HG03469 (cell line): ENCODE data around the gene SRSF4.

Experiments
- ATAC-seq: cut with Tn5 transposase; IDR thresholded peaks from one replicate; pipeline ENCODE4 v1.9.1; 2021; ENCODE audit warnings: mild to moderate bottlenecking, moderate library complexity, moderate number of reproducible peaks; ENCODE audit not compliant: unreplicated experiment

The SRSF4 gene

DNA sequence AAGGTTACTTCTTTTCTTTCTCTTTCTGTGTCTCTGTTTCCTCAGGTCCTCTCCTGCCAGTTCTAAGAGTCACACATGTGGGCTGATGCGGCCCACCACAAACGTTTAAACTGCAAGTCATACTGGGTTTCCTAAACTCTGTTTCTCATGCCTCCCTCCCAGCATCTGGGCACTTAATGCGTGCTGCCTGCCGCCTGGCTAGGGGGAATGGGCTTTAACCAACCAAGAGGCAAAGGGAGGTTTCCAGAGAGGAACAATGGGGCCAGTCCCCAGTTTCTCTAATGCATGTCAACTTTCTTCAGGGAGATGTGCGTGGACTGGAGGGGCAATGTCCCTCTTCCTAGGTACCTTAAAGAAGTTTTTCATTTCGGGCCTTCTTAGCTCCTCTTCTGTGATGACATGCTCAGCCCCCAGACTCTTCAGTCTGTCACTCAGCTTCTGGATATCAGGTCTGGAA is 19.9 kb upstream of the SRSF4 start:
- no peak for ATAC-seq

DNA sequence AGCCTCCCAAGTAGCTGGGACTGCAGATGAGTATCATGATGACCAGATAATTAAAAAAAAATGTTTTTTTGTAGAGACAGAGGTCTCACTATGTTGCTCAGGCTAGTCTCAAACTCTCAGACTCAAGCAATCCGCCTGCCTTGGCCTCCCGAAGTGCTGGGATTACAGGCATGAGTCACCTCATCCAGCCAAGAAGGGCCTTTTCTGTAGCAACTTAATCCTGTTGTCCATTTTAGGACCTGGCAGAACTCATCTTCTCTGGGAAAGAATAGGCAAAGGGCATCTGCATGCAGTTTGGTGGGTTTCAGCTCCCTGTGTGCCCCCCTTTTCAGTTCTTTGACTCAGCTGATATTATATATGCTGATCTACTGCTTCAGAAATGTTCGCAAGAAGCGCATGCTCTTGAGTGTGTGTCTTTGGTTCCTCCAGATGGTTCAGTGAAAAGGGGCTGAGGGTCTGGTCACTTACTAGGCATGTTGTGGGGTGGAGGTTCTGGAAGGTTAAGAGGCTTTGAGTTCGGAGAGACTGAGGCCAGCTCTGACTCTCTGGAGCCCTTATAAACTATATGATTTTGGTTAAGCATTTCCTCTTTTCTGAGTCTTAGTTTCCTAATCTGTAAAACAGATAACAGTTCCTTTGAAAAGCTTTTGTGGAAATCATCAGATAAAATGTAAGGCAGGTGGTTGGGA is 19.4 kb upstream of the SRSF4 start:
- no peak for ATAC-seq

DNA sequence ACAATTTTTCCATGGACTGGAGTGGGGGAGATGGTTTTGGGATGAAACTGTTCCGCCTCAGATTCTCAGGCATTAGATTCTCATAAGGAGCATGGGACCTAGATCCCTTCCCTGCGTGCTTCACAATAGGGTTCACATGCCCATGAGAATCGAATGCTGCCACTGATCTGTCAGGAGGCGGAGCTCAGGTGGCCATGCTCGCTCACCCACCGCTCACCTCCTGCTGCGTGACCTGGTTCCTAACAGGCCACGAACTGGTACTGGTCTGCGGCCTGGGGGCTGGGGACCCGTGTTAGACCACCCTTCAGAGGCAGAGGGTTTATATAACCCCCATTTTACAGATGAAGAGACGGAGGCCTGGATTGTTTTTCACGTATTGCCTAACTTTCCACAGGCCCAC is 16.3 kb upstream of the SRSF4 start:
- ATAC-seq = no peak

DNA sequence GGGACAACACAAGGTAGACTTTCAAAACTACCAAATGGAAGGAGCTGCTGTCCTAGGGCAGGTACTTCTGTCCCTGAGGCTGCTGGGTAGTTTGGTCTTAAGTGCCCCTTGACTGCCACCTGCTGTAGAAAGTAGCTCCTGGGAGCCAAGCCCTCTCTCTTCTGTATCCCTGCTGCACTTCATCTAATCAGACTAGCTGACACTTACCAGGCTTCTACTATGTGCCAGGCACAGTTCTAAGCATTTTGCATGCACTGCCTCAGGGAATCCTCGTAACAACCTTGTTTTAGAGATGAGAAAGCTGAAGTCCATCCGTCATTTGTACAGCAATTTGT is 15.9 kb upstream of the SRSF4 start:
- ATAC-seq = no peak

DNA sequence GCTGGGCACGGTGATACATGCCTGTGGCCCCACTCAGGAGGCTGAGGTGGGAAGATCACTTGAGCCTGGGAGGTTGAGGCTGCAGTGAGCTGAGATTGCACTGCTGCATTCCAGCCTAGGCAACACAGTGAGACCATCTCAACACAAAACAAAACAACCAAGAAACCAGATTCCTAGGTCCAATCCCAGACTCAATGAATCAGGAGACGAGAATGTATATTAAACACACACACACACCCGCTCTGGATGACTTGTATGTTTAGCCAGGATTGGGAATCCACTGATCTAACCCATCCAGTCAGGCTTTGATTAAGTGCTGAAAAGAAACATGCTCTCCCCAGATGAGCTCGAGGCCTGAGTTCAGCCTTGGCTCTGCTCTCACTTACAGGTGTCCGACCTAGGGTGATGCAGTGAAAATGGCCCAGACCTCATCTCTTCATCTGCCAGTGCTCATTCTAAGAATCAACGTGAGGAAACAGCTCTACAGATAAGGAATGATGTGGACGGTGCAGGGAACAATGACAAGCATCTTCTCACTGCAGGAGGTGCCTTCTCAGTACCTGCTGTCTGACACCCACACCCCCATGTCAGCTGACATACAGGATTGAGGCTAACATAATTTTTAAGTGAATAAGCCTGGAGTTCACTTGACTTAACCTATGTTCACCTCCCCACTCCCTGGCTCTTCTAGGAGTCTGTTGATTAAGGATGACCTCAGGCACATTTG is 15.3 kb upstream of the SRSF4 start:
- ATAC-seq = no peak

DNA sequence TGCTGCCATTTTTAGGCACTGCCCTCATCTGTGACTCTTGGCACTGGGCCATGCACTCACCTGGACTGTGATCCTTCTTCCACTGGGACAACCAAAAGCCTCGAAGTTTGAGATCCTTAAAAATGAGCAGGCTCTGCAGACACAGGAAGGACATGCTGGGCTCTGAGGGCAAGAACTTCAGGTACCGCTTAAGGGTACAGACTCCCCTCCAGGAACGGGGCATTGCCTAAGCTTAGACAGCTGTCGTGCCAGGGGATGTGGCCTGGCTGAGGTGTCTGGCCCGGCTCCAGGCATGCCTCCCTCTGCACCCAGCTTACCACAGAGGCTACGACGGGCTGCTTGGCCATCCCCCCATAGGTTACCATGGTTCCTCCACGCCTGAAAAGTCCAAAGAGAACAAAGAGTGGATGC is 14.2 kb upstream of the SRSF4 start:
- ATAC-seq = no peak

DNA sequence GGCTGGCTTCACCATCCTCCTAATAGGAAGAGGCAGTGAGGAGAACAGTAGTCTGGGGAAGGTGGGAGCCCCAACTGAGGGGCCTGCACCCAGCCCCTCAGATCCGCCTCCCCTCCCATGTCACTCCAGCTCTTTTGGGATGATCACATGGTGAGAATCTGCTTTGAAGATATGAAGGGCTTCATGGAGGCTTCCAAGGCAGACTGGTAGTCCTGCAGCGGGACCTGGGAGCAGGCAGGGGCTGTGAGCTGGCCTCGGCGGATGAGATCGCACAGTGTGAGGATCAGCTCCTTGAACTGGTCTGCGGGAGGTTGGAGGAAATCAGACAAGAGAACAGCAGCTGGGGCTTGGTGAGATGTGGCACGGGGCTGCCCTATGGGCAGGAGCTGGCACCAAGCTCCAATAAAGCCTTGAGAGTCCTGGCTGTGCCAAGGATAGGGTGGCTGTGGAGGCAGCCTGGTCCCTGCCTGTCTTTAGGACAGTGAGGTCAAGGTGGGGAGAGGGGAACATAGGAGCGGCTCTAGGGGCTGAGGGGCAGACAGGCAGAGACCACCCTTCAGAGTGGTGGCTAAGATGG is 12.3 kb upstream of the SRSF4 start:
- no peak for ATAC-seq

DNA sequence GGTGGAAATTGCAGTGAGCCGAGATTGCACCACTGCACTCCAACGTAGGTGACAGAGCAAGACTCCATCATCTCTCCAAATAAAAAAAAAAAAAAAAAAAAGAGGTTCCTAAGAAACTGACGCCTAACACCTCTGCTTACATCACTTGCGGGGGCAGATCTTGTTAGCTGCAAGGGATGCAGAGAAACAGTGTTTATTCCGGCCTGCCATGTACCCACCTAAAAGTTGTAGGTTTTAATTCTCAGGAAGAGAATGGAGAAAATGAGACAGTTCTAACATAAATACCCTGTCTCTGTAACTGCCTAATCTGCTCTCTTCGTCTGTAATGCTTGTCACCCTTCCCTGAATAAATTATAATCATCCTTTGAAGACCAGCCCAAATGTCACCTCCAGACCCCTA is 9.0 kb upstream of the SRSF4 start:
- ATAC-seq = no peak

DNA sequence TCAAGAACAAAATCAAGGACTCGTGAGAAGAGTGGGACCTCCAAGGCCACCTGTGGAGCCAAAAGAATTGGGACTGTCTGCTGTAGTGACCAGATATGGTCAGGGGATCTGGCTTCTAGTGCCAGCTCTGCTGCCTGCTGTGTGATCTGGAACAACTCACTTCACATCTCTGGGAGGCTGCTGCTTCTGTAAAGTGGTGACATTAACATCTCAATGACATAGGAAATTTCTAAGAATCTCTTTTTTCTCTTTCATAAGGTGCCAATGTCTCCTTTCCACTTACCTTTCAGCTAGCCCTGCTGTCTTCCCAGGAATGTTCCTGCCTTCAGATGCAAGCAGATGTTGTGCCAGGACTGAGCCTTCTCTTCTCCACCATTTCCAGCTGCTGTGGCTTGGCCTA is 5.0 kb upstream of the SRSF4 start:
- ATAC-seq = no peak

DNA sequence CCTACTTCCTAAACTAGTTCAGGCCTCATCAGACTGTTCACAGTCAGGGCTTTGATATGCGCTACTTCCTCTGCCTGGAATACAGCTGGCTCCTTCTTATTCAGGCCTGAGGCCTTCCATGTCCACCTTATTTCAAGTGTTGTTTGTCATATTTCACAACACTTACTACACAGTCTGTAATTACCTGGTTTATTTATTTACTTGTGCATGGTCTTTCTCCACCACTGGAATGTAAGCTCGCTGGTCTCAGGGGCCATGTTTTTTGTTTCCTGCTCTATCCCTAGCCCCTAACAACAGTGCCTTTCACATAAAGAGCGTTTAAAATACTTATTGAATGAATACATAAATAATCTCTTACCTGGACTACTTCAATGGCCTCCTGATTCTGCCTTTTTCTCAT is 4.6 kb upstream of the SRSF4 start:
- no peak for ATAC-seq

DNA sequence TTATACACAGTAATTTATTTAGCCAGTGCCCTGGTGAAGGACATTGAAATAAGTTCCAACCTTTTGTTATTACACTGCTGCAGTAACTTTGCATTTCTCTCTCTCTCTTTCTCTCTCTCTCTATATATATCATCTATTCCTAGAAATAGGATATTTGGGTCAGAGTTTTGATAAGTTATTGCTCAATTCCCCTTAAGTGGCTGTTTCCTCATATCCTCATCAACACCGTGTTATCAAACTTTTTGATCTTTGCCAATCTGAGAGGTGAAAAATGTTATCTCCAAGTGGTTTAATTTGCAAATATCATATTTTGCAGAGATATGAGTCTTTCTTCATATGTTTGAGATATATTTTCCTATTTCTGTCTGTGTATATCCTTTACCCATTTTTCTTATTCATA is 1.6 kb upstream of the SRSF4 start:
- ATAC-seq = no peak

DNA sequence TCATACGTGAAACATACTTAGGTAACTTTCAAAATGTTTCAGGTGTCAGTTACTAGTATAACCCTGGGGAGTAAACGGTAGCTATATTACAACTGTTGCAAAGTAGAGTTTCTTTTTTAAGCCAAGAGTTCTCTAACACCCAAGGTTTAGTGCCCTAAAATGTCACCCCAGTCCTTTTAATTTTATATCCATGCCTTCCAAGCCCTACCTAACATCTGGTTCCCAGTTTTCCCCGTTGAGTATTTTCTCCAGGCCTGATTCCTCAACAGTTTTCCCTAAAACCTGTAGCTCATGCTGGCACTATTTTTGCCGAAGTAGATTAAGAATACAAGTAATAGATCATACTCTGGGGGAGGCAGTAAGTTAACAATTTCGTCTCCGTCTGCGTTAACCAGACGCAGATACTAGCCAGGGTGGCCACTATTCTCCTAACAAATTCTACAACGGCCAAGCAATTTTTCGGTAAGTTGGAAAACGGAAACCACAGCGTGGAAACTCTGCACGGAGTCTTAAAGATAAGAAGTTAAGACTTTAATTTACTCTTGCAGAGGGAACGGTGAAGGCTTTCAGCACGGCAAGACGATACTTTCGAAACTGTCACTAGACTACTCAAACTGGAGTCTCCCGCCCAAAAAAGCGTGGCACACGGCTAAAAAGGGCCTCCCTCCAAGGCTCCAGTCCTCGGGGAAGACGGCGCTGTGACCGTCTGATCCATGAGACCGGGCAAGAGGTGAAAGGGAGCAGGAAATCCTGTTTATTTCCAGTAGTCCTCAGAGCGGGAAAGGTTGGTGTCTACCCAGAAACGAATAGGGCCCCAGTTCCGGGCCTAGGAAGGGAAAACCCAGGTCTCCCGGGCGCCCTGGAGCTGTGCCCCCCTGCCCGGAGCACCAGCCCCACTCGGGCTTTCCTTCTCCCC is 945 bp downstream of the SRSF4 start:
- ATAC-seq = no peak

DNA sequence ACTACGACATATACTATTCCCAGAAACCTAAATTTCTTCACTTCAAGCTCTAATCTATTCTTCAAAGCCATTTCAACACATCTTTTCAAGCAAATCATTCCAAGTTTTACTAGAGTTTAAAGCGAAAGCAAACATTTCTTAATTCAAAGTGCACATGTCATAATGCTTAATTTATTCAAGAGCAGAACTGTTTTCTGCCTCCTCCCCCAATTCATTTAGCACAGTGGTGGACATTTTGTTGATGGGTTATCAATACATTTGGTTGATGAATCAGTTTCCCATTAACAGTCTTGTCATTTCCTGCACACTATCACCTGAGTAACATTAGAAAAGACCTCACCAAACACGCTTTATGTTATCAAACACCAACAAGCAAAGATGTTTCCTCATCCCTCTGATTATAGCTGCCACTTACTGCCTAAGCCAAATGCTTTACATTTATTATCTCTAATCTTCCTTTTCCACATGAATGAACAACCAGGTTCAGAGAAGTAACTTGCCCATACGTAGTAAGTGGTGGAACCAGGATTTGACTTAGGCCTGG is 2.0 kb downstream of the SRSF4 start:
- no peak for ATAC-seq

DNA sequence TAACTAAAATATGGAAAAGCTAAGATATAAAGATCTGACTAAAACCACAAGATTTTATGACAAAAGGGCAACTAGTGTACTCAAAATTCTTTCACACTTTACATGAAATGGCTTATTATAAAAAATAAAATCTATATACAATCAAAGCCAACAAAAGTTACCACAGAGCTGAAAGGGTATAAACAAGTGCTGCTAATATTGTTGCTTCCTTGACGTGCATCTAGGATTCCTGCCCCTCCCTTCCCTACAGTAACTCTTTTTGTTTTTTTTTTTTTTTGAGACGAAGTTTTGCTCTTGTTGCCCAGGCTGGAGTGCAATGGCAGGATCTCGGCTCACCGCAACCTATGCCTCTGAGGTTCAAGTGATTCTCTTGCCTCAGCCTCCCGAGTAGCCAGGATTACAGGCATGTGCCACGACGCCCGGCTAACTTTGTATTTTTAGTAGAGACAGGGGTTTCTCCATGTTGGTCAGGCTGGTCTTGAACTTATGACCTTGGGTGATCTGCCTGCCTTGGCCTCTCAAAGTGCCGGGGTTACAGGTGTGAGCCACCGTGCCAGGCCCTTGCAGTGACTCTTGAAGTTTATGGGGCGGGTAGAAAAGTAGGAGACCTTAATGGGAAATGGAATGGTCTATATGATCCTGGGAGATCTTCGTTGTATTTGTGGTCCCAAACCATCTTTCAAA is 4.5 kb downstream of the SRSF4 start:
- ATAC-seq = no peak

DNA sequence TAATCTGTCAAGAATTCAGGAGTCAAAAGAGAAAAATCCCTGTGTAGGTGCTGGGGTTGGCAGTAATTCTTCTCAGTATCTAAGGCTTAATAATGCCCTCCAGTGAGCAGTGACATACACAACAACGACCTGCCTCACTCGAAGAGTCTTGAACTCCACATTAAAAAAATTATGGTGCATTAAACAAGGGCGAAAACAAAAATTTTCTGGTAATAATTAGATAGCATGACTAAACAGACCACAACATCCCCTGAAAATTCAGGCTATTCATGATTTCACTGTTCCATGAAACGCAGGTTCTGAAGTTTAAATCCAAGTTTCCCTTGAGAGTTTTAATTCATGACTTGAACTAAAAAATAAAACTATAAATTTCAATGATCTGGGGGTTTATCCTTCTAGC is 5.1 kb downstream of the SRSF4 start:
- no peak for ATAC-seq

DNA sequence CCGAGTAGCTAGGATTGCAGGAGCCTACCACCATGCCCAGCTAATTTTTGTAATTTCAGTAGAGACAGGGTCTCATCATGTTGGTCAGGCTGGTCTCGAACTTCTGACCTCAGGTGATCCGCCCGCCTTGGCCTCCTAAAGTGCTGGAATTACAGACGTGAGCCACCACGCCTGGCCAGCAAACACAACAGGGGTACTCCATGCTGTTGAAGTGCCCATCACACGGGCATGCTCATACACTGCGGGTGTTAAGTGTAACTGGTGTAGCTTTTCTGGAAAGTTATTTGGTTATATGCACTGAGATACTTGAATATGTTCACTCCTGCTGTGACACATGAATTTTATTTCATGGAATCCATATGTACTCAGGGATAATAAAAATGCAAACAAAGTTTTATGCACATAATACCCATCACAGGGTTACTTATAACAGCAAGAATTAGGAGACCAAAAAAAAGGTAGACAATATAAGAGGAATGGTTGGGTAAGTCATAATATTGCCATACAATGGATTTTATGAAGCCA is 9.2 kb downstream of the SRSF4 start:
- no peak for ATAC-seq

DNA sequence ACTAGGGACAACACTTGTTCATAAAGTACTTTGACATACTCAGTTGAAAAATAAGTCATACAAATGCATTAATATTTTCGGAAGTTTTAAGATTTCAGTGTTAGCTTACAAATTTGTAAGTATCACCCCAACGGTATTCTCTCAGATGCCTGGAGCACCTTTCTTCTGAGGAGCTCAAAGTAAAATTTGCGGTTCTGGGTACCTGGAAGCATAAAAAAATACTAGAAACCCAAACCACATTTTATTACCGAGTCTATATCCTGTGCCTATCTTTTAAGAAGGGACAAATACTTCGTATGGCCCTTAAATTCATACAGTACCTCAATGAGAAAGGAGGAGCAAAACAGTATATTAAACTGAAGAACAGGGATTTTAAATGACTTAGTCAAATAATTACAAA is 10.2 kb downstream of the SRSF4 start:
- ATAC-seq = no peak

DNA sequence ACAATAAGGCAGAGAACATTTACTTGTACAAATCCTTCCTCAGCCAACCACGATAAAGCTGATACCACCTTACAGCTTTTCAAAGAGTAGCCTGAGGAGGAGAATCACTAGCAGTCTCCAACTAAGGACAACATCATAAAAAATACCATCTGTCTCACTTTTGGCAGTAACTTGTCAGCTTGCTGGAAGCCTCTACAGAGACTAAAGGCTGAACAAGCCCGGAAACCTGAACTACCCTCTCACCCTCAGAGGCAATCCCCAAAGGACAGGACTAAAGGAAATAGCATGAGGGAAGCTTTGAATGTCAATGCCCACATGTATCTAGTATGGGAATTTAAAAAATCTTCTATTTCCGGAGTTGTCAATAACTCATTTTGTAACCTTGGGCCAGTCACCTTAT is 10.6 kb downstream of the SRSF4 start:
- no peak for ATAC-seq

DNA sequence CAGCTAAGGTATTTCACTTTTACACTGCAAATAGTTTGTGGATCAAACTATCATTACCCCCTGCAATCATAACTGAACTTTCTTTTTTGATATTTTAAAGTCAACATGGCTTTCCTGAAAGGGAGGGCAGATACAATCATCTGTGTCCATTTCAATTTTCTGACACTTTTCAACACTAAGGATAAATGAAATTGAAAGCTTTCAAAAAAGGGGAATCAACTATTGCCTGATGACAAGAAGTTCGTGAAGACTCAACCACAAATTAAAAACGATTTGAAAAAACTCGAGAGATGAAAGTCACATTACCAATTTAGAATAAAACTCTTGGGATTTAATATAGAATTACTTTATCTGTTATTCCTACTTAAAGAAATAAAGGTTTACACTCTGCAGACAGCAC is 11.7 kb downstream of the SRSF4 start:
- no peak for ATAC-seq

DNA sequence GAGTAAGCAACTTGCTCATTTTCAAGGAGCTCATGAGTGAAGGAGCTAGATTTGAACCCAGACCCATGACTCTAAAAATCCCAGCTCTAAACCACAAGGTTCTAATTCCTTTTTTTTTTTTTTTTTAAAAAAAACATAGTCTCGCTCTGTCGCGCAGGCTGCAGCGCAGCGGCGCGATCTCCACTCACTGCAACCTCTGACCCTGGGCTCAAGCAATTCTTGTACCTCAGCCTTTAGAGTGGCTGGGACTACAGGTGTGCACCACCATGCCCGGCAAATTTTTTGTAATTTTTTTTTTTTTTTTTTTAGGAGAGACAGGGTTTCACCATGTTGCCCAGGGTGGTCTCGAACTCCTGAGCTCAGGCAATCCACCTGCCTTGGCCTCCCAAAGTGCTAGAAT is 13.8 kb downstream of the SRSF4 start:
- ATAC-seq = no peak
